A549 (cell line): Measurements from ENCODE around the gene ADGRB2. TPM values are rescaled to one million over a fixed set of nuclear protein-coding genes. Genes with fewer than 3 reads are reported as not detected.

Source experiments
- ATAC-seq, 2 experiments: fragments of 200-7000 bp in 1 of 2; fragments of >200 bp in 1 of 2; cut with Nextera tagmentation in 1 of 2; cut with Tn5 transposase in 1 of 2; 3 replicates each; pipeline versions ENCODE4 v1.8.0 to v1.9.1; 2018 to 2020; ENCODE audit warnings: mild to moderate bottlenecking in 1 of 2, moderate library complexity in 1 of 2
- CTCF ChIA-PET: fragments of 300-600 bp; sonication (Branson Sonifier 250); formaldehyde crosslinking; extraction: SDS; loops from one replicate; lab custom pipeline; 2021; ENCODE audit warnings: antibody characterized with exemption, inconsistent platforms; lab: Yijun Ruan, JAX
- POLR2A ChIA-PET: fragments of 350-600 bp; formaldehyde crosslinking; extraction: SDS; loops from one replicate; lab custom pipeline; 2021; ENCODE audit warnings: antibody characterized with exemption, inconsistent platforms; lab: Yijun Ruan, JAX
- DNase-seq, 2 experiments: peaks; one replicate each; pipeline versions ENCODE4 v3.0.0 to v3.0.0-alpha.2; 2011 to 2016; ENCODE audit warnings: low read depth in 1 of 2, low spot score in 1 of 2
- FAIRE-seq: peaks from 2 replicates; lab custom pipeline; 2011; peaks lifted over from hg19 to GRCh38; lab: Jason Lieb, UNC
- H3K27ac ChIP-seq, 2 experiments: fragments of >200 bp; sonication (Bioruptor Twin); formaldehyde crosslinking; 3 replicates each; pipeline ENCODE4 v1.5.1; 2016 to 2017
- H3K4me1 ChIP-seq: fragments of >200 bp; sonication (Bioruptor Twin); formaldehyde crosslinking; 3 replicates; pipeline ENCODE4 v1.6.1; 2016
- H3K4me2 ChIP-seq: fragments of >200 bp; sonication (Bioruptor Twin); formaldehyde crosslinking; 3 replicates; pipeline ENCODE4 v1.6.1; 2016
- H3K4me3 ChIP-seq: fragments of >200 bp; sonication (Bioruptor Twin); formaldehyde crosslinking; 3 replicates; pipeline ENCODE4 v1.5.1; 2016
- H3K9me3 ChIP-seq: fragments of >200 bp; sonication (Bioruptor Twin); formaldehyde crosslinking; 3 replicates; pipeline ENCODE4 v1.6.1; 2016
- BCL3 ChIP-seq: fragments of >200 bp; sonication (Bioruptor Twin); formaldehyde crosslinking; IDR thresholded peaks from 3 replicates; pipeline ENCODE4 v1.6.1; 2016
- BHLHE40 ChIP-seq: IDR thresholded peaks from 2 replicates; pipeline ENCODE4 v1.6.1; 2012; ENCODE audit warnings: low read depth, low read length, inconsistent platforms
- CBX8 ChIP-seq: fragments of 200-600 bp; sonication (generic); IDR thresholded peaks from 2 replicates; pipeline ENCODE4 v1.6.1; 2016
- CHD2 ChIP-seq: fragments of 150-350 bp; IDR thresholded peaks from 2 replicates; pipeline ENCODE4 v1.6.1; 2014; ENCODE audit warnings: low read length; ENCODE audit not compliant: partially characterized antibody
- EHF ChIP-seq: fragments of 250-450 bp; sonication (Bioruptor Pico); IDR thresholded peaks from 2 replicates; pipeline ENCODE4 v1.5.0; 2020; ENCODE audit warnings: mild to moderate bottlenecking
- EHMT2 ChIP-seq: fragments of 200-600 bp; sonication (generic); IDR thresholded peaks from 2 replicates; pipeline ENCODE4 v1.6.1; 2016; ENCODE audit warnings: antibody characterized with exemption, low read depth, mild to moderate bottlenecking, moderate library complexity
- GATA3 ChIP-seq: IDR thresholded peaks from 2 replicates; pipeline ENCODE4 v1.6.1; 2012; ENCODE audit warnings: borderline replicate concordance
- HDAC2 ChIP-seq: fragments of 200-600 bp; sonication (generic); IDR thresholded peaks from 2 replicates; pipeline ENCODE4 v1.6.1; 2016
- HOXA7 ChIP-seq: fragments of 250-450 bp; sonication (Bioruptor Pico); IDR thresholded peaks from 2 replicates; pipeline ENCODE4 v1.5.0; 2020; ENCODE audit warnings: mild to moderate bottlenecking, moderate library complexity
- HOXB13 ChIP-seq: fragments of 250-450 bp; sonication (Bioruptor Pico); IDR thresholded peaks from 2 replicates; pipeline ENCODE4 v1.5.0; 2020; ENCODE audit warnings: low read depth, mild to moderate bottlenecking, moderate library complexity
- JUNB ChIP-seq: fragments of >200 bp; sonication (Bioruptor Twin); formaldehyde crosslinking; IDR thresholded peaks from 2 replicates; pipeline ENCODE4 v1.6.1; 2016
- KDM1A ChIP-seq: fragments of 200-600 bp; sonication (generic); IDR thresholded peaks from 2 replicates; pipeline ENCODE4 v1.6.1; 2016; ENCODE audit warnings: low read depth, mild to moderate bottlenecking
- MAZ ChIP-seq: fragments of 150-350 bp; IDR thresholded peaks from 2 replicates; pipeline ENCODE4 v1.6.1; 2014; ENCODE audit warnings: antibody characterized with exemption, low read depth, low read length, borderline replicate concordance
- PBX3 ChIP-seq: IDR thresholded peaks from 2 replicates; pipeline ENCODE4 v1.6.1; 2012
- POLR2A ChIP-seq: IDR thresholded peaks from 2 replicates; pipeline ENCODE4 v1.6.1; 2012; ENCODE audit warnings: mild to moderate bottlenecking, low read length
- TP53 ChIP-seq: fragments of 250-450 bp; sonication (Bioruptor Pico); IDR thresholded peaks from 2 replicates; pipeline ENCODE4 v1.5.0; 2021; ENCODE audit warnings: mild to moderate bottlenecking, moderate library complexity
- ZC3H11A ChIP-seq: fragments of 450-650 bp; IDR thresholded peaks from 2 replicates; pipeline ENCODE4 v1.6.1; 2014; ENCODE audit warnings: antibody characterized with exemption, mild to moderate bottlenecking
- ZFP36 ChIP-seq: fragments of 450-650 bp; IDR thresholded peaks from 2 replicates; pipeline ENCODE4 v1.6.1; 2014; ENCODE audit warnings: borderline replicate concordance; ENCODE audit not compliant: partially characterized antibody
- WGBS: methylation state at CpG from one replicate; pipeline ENCODE4 v1.1.6; 2017; ENCODE audit errors: missing lambda C conversion rate; 5-methylcytosine and 5-hydroxymethylcytosine counted together
- polyA plus RNA-seq, 4 experiments: library from polyadenylated mRNA; depleted of rRNA in 3 of 4; stranded (reverse); fragments of >200 nt; fragmentation: RNase III in 1 of 4; extraction: RNeasy Plus Mini Kit Qiagen cat#74134 plus additional on column Dnase treatment in 1 of 4; gene quantifications; 2 replicates in 3 of 4; 3 replicates in 1 of 4; pipeline ENCODE4 v1.2.3, GENCODE V29; 2011 to 2017
- small RNA-seq, 6 experiments: library from RNA; depleted of rRNA; stranded (forward); fragments of <200 nt; gene quantifications; one replicate each; pipeline ENCODE3, GENCODE V24; 2012

The ADGRB2 gene
- polyA plus RNA-seq, 2 of the 4 experiments (the other 2 are of a cell fraction): 2.3 to 6.6 TPM

- POLR2A ChIA-PET: interaction anchor here (1.0 kb wide), 1 partner anchor 13 kb away, joined by 3 read pairs; no protein-coding TSS in a partner anchor
- 95% methylated on average over 4 of the region's 4 CpGs for WGBS
- H3K4me2 ChIP-seq: no peak overlapping the region
- H3K4me1 ChIP-seq: no peaks in the 10 kb centered on the region
- TF ChIP-seq EHMT2 (no peak), HOXB13 (CRISPR knock-in tag) (no peak), GATA3 (no peak), CHD2 (no peak), CBX8 (no peak), POLR2A (no peak), KDM1A (no peak)
- ATAC-seq (no peak), DNase-seq (no peak), FAIRE-seq (no peak)
- H3K4me3 ChIP-seq: no peak overlapping the region
- CTCF ChIA-PET: interaction anchor here (1.0 to 6.6 kb wide), 7 partner anchors 9 to 111 kb away, joined by 3 to 36 read pairs (median 4); partner anchors contain the start of gene COL16A1
- H3K9me3 ChIP-seq: no peaks in the 10 kb centered on the region
- H3K27ac ChIP-seq: no peak overlapping the region
Measured at GRCh38 chr1:31678681-31679080, 85.5 kb downstream of the ADGRB2 start.

- WGBS: 50% methylated on average over 1 of the region's 6 CpGs
- ChIA-PET POLR2A (no interaction called here), CTCF (interaction anchor here (1.0 to 6.6 kb wide), 5 partner anchors 8 to 37 kb away, joined by 3 to 36 read pairs (median 4); no protein-coding TSS in a partner anchor)
- Histone ChIP-seq H3K27ac (peak overlapping the region in 1 of 2 experiments; percentile 27; a peak in 1 of 6 replicates), H3K4me2 (no peak overlapping the region), H3K4me3 (no peak overlapping the region), H3K4me1 (no peaks in the 10 kb centered on the region), H3K9me3 (no peaks in the 10 kb centered on the region)
- TF ChIP-seq PBX3: no peak
- TF ChIP-seq ZFP36: no peak
- FAIRE-seq (no peak), ATAC-seq (no peak), DNase-seq (no peak)
Measured at GRCh38 chr1:31677949-31678348, 86.2 kb downstream of the ADGRB2 start.

- FAIRE-seq (no peak), ATAC-seq (no peak), DNase-seq (no peak)
- WGBS: 82% methylated on average over 3 of the region's 3 CpGs
- CTCF ChIA-PET: interaction anchor here (1.1 to 6.6 kb wide), 4 partner anchors 13 to 38 kb away, joined by 3 to 36 read pairs (median 9); no protein-coding TSS in a partner anchor
- POLR2A ChIA-PET: no interaction called here
- Histone ChIP-seq H3K4me3 (no peak overlapping the region), H3K4me2 (no peak overlapping the region), H3K4me1 (no peaks in the 10 kb centered on the region), H3K9me3 (no peaks in the 10 kb centered on the region), H3K27ac (peak overlapping the region in 1 of 2 experiments; percentile 27; a peak in 1 of 6 replicates)
- TF ChIP-seq ZC3H11A: no peak
- no peak for TF ChIP-seq HOXB13 (CRISPR knock-in tag)
- no peak for TF ChIP-seq EHF (CRISPR knock-in tag)
- TF ChIP-seq HDAC2: no peak
- no peak for TF ChIP-seq BCL3
- no peak for TF ChIP-seq TP53 (CRISPR knock-in tag)
- no peak for TF ChIP-seq MAZ
- TF ChIP-seq BHLHE40: no peak
- no peak for TF ChIP-seq HOXA7 (CRISPR knock-in tag)
- no peak for TF ChIP-seq JUNB
- no peak for TF ChIP-seq EHMT2
Measured at GRCh38 chr1:31677401-31677800, 86.7 kb downstream of the ADGRB2 start.

Small RNA genes within 50 kb of the gene (small RNA-seq; reads per million reads assigned to genes)
- 0 to 3.3 (median 0) reads per million in 6 experiments for gene MIR4254

Other genes with a start within 250 kb of the ADGRB2 start
- gene TINAGL1, start 187.8 kb downstream of the ADGRB2 start, polyA plus RNA-seq (2011; rRNA removed): 0.09 and 0.22 TPM in 2 replicates
- gene TINAGL1, start 187.8 kb downstream of the ADGRB2 start, polyA plus RNA-seq (2017; fragmentation: RNase III; extraction: RNeasy Plus Mini Kit Qiagen cat#74134 plus additional on column Dnase treatment): 0.88 to 1.2 TPM (median 1.1 TPM) in 3 replicates
- not detected in 2 replicates for gene HCRTR1, start 146.7 kb downstream of the ADGRB2 start, polyA plus RNA-seq (2011; rRNA removed)
- not detected in 3 replicates for gene HCRTR1, start 146.7 kb downstream of the ADGRB2 start, polyA plus RNA-seq (2017; fragmentation: RNase III; extraction: RNeasy Plus Mini Kit Qiagen cat#74134 plus additional on column Dnase treatment)
- 47.6 and 62.9 TPM in 2 replicates for gene PEF1, start 119.5 kb downstream of the ADGRB2 start, polyA plus RNA-seq (2011; rRNA removed)
- gene PEF1, start 119.5 kb downstream of the ADGRB2 start, polyA plus RNA-seq (2017; fragmentation: RNase III; extraction: RNeasy Plus Mini Kit Qiagen cat#74134 plus additional on column Dnase treatment): 37.3 to 38.5 TPM (median 38.3 TPM) in 3 replicates
- 1.4 and 1.5 TPM in 2 replicates for gene COL16A1, start 60.3 kb downstream of the ADGRB2 start, polyA plus RNA-seq (2011; rRNA removed)
- gene COL16A1, start 60.3 kb downstream of the ADGRB2 start, polyA plus RNA-seq (2017; fragmentation: RNase III; extraction: RNeasy Plus Mini Kit Qiagen cat#74134 plus additional on column Dnase treatment): 8.1 to 11.1 TPM (median 10.4 TPM) in 3 replicates
- gene SPOCD1, start 51.7 kb upstream of the ADGRB2 start, polyA plus RNA-seq (2011; rRNA removed): 0.98 and 1.2 TPM in 2 replicates
- gene SPOCD1, start 51.7 kb upstream of the ADGRB2 start, polyA plus RNA-seq (2017; fragmentation: RNase III; extraction: RNeasy Plus Mini Kit Qiagen cat#74134 plus additional on column Dnase treatment): 4.8 to 6.4 TPM (median 5.5 TPM) in 3 replicates
- 504 and 563 TPM in 2 replicates for gene PTP4A2, start 174.0 kb upstream of the ADGRB2 start, polyA plus RNA-seq (2011; rRNA removed)
- 234 to 263 TPM (median 246 TPM) in 3 replicates for gene PTP4A2, start 174.0 kb upstream of the ADGRB2 start, polyA plus RNA-seq (2017; fragmentation: RNase III; extraction: RNeasy Plus Mini Kit Qiagen cat#74134 plus additional on column Dnase treatment)
- 60.6 and 63.6 TPM in 2 replicates for gene KHDRBS1, start 249.5 kb upstream of the ADGRB2 start, polyA plus RNA-seq (2011; rRNA removed)
- gene KHDRBS1, start 249.5 kb upstream of the ADGRB2 start, polyA plus RNA-seq (2017; fragmentation: RNase III; extraction: RNeasy Plus Mini Kit Qiagen cat#74134 plus additional on column Dnase treatment): 107 to 110 TPM (median 109 TPM) in 3 replicates